Superior temporal gyrus (tissue), 1 donor: ENCODE data around the gene TGFBR3.

Experiments
- DNase-seq: peaks from one replicate; pipeline ENCODE4 v3.0.0-alpha.2; 2016; ENCODE audit errors: extremely low spot score

Gene TGFBR3

DNA sequence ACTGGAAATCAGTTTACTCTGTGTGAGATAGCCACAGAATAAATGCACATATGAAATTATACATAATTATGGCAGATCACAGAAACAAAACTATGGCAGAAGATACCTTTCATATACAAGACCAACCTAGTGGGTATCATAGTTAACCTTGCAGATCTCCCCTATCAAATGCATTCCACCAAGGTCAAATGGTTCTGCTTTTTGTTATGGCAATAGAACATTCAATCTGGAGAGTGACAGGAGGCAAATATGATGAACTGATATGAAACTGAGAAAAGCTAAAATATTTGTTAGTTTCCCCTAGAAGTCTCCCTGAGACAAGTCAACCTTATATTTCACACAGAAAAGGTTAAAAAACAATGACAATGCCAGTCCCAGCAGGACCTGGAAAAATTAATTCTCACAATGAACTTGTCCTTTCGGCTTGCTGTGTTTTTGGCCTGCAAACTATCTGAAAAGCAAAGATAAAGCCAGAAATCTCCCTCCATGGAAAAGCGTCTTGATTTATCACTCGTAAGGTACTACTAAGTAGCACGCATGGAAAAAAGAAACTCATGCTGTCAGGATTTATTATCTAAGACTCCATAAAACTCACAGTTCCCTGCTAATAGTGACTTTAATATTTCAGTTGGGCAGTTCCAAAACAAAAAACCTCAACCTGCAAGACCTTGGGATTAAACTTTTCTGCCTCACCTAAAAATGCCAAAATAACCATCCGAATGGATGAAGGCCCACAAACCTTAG is 174.3 kb downstream of the TGFBR3 start:
- no peak for DNase-seq

DNA sequence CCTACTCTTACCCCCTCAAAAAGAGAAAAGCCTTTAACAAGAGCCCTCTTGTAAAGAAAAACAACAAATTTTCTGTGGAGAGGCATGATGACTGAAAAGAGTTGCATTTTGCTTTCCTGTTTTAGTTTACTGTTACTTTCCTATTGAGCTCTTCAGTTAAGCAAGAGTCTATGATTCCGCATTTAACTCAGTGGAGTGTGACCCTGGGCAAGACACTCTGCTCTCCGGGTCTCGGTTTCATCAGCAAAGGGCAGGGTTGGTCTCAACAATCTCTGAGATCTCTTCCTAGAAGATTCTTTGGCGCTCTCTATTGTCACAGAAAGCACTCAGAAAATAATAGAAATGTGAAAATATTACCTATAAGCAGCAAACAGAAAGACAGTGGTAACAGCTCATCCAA is 175.7 kb downstream of the TGFBR3 start:
- no peak for DNase-seq

DNA sequence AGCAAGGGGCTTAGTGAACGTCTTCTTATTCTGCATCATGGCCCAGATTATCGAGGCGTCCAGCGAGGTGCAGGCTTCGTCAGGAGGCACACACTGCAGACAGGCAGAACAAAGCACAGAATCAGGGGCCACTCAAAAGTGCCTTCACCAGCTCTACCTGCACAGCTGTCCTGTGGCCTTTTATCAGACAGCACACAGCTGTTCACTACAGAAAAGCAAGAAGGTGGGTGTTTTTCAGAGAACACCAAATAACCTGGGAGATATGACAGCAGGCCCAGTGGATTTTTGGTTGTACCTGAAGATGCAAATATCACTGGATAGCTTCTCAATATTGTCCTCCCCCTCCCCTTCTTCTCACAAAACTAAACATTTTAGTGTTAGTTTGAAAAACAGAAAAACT is 177.3 kb downstream of the TGFBR3 start:
- DNase-seq, result no peak

DNA sequence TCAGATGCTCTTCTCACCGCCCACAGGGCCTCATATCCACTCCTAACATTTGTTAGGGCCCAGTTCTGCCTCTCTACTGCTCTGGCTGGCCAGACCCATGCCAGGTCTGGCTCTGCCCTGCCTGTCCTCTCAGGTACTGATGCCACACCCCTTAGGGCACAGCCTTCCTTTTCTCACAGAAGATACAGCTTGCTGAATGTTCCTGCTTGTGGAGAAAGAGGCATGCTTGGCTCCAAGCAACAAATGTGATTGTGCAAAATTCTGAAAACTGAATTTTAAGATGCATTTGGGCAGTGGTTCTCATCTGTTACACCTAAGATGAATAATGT is 178.1 kb downstream of the TGFBR3 start:
- DNase-seq, result no peak

DNA sequence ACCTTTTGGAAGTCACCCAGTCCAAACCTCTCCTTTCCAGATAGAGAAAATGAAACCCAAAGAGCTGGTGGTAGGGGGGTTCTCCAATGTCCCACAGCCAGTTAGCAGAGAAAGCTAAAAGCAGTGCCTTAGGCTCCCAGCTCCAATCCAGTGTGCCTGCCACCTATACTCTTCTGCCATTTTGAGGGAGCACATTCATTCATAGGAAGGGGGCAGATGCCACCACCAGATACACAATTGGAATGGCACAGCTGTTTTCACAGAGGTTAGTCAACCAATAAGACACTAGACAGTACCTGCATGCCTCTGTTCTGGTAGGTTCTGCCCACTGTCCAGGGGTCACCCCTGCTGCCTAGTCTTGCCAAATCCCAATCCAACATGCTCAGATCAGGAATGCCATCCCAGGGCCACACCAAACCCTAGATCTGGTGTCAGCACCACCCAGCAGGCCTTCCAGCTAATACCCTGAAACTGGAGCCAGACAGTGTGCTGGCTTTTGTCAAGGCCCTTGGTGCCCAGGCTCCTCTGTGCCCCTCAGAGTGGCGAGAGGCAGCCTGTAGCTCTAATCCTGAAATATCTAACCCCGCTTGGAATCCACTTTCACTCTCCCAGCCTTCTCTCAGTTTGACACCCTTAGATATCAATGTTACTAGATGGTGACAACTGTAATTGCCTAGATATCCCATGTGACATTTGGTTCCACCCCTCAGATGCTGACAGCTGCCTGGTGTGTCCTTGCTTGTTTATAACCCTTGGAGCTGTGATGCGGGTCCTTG is 178.6 kb downstream of the TGFBR3 start:
- no peak for DNase-seq

DNA sequence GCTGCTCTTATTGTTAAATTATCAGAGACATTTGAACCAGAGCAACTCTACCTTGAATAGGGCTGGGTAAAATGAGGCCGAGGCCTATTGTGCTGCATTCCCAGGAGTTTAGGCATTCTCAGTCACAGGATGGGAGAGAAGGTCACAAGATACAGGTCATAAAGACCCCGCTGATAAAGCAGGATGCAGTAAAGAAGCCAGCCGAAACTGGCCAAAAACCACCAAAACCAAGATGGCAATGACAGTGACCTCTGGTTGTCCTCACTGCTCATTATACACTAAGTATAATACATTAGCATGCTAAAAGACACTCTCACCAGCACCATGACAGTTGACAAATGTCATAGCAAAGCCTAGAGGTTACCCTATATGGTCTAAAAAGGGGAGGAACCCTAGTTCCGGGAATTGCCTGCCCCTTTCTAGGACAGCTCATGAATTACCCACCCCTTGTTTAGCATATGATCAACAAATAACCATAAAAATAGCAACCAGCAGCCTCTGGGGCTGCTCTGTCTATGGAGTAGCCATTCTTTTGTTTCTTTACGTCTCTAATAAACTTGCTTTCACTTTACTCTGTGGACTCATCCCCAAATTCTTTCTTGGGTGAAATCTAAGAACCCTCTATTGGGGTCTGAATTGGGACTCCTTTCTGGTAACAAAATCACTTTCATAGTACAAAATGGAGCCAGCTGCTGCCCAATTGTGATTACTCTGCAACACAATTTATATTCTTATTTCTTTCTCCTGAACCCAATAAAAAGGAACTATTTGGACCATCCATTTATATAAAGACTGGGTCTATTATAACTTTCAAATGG is 179.6 kb downstream of the TGFBR3 start:
- DNase-seq, result no peak

DNA sequence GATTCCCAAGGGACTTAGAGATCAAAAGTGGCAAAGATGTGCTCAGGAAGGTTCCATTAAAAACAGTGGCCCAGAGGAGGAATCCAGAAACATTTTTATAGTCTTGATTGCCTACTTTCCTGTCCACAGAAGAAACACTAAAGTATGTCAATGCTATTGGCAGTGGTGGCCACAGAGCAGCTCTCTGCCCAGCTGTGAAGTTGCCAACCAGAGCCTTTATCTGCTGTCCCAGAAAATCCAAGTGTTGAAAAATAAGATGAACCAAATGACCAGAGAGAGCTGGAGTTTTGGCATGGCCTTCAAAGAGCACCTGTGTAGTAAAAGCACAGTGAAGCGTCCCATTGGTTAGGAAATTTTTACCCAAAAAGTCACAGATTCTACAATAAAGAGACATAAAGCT is 181.2 kb downstream of the TGFBR3 start:
- no peak for DNase-seq

DNA sequence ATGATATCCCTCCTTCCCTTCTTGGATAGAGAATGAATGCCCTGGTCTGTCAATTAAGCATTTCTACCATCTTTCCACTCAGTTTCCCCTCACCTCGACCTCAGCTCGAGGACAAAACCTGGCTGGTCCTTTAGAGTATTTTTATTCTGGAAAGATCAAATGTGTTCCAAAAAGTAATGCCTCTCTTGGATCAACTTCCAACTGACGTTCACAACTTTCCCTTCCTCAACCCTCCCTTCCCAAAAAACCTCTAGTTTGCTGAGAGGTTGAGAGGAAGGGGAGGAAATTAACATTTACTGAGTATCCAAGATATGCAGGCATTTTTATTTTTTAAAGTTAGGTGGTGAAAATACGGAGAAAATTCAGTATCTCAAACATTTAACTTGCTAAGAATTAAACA is 182.9 kb downstream of the TGFBR3 start:
- no peak for DNase-seq

DNA sequence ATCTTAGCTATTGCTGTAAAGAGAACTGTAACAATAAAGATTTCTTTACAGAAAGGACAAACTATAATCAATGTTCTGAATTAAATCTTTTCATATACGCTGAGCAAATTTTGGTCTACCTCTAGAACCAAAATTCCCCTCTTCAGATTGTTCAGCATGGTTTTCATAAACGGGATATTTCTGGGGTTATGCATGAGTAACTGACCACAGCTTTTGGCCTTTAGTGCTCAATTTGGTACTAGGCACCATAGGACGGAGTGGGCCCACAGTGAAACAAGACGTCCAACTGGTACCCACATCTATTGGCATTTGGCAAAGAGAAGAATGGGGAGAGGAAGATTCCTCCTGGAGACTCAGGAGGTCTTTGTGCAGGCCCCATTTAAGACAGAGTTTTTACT is 184.5 kb downstream of the TGFBR3 start:
- DNase-seq, result no peak

DNA sequence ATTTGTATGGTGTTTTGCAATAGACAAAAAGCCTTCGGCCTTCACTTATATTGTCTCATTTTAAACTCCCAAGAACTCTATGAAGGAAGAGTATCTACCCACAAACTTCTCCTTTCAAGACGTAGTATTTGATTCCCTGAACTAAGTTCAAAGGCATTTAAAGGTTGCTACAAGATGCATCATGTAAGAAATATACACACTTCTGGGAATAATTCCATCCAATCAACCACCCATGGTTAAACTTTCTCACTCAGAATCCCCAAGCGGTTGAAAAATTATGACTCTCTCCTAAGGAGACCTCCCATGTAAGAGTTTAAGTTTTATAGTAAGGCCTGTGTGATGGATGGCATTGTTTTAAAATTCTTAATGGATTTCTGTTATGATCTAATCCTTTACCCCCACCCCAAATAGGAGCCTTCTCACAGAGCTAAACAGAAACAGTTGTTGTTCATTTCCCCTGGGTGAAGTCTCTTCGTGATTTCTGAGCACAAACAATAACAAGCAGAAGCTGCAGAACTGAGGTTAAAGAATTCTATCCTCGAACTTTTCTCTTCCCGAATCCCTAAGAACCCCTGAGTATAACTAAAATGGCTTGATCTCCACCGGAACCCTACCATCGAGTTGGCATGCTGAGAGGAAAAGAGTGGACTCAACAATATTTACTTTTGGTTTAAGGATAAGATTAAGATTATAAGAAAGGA is 185.0 kb downstream of the TGFBR3 start:
- no peak for DNase-seq

DNA sequence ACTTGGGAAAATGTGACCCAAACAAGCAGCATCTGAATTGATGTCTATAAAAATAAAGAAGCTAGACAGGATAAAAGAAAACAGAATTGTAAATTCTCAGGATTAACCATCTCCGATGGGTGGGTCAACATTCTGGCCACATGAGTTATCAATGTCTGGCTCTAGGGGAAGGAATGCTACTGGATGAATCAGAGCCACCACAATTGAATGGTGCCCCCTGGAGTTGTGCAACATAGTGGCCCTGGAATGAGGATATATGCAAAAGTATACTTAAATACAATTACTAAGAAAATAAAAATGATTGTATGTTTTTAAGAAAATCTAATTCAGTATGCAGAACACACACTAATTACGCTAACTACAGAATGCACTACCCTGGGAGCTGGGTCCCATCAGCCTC is 185.6 kb downstream of the TGFBR3 start:
- no peak for DNase-seq

DNA sequence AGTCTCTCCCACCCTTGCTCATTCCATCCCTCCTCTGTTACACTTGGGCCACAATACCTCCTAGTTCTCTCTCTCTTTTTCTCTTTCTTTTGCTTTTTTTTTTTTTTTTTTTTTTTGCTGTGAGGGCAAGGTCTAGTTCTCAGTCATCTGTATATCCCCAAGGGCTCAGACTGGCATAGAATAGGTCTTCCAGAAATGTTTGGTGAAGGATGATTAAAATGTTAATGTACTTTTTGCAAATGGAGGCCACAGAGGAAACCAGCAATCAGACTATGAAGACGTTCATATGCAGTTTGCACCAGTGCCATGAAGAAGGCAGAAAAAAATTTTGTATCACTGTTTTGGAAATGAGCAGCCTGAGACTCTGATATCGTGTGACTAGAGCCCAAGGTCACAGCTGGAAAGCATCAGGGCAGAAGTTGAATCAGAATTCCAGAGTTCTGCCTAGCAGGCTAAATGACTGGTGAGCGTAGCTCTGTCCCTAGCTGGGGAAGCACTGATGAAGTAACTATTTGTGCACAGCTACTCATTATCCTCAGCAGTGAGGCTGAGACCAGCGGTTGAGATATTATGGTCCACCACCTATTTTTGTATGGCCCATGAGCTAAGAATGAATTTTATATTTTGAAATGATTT is 186.5 kb downstream of the TGFBR3 start:
- no peak for DNase-seq

DNA sequence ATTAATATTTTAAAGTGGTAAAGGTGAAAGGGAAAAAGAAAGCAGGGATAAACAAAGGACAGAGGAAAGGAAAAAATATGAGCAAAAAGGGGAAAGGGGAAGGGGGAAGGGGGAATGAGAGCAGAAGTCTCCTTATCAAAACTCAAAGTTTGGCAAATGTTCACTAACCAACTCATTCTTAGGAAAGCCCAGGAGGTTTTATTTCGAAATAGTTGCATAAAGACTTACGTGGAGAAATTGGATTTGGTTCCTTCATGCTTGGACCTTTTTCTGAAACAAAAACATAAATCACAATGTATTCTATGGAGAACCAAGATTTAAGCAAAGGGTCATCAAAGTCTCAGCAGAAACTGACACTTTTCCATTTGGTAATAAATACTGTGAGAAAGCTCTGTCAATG is 188.1 kb downstream of the TGFBR3 start:
- no peak for DNase-seq

DNA sequence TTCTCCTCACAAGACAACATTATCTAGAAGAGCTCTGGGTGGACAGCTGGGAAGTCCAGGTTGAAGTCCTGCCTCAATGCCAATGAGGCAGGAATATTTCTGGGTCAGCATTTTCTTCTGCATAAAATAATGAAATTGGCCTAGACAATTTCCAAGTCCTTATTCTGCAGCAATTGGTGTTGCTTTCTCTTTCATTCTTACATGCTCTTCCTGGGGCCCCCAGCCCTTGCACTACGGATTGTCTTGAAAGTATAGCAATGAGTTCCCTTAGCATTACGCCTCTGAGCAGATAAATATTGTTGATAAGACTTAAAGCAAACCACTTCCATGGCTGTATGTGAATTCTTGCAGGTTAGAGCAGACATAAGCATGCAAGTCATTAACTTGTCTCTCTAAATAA is 188.5 kb downstream of the TGFBR3 start:
- DNase-seq, result no peak

DNA sequence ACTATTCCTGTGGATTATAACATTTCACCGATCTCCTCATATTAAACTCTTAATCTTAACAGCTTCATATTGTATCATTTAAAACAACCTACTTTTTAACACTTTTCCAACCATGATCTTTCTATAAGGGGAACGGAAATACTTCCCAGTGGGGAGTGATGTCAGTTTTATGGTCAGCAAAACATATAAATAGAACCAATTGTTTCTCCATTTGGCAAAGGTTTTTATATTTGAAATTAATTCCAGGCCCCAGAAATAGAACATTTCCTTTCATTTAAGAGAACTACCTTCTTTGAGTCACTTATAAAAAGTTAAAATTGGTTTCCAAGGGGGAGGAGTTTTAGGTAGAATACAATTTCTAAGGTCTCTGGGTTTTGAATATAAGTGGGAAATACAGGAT is 189.6 kb downstream of the TGFBR3 start:
- no peak for DNase-seq

DNA sequence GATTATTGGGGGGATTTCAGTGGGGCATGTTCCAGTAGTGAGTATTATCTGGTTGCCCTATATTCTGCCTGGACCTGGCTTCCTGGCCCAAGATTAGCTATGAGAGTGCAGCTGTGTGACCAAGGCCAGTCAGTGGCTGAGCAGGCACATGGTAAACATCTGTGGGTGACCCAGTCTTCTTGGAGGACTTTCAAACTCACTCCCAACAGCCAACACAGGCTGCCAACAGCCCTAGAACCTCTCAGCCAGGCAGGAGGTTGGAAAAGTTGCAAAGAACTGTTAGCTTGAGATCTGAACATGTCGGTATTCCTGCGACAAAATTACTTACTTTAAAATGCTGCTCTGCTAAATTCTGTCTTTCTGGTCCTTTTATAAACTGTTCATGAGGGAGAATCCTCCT is 192.4 kb downstream of the TGFBR3 start:
- peak; percentile 27 for DNase-seq

DNA sequence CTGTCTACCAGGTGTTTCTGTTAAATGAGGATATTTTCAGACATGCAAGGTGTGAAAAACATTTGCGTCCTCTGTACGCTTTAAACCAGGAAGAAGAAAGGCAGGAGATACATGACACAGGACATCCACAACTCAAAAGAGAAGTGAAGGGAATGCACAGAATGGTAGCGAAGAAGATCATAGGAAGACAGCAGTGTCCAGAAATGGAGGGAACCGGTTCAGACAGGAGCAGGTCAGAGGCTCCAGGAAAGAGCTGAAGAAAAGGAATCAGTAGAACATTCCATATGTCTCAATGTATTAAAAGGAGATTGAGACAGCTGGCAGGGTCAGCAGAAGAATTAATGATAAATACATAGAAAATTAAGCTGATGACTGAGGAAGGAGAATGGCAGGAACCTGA is 194.4 kb downstream of the TGFBR3 start:
- no peak for DNase-seq

DNA sequence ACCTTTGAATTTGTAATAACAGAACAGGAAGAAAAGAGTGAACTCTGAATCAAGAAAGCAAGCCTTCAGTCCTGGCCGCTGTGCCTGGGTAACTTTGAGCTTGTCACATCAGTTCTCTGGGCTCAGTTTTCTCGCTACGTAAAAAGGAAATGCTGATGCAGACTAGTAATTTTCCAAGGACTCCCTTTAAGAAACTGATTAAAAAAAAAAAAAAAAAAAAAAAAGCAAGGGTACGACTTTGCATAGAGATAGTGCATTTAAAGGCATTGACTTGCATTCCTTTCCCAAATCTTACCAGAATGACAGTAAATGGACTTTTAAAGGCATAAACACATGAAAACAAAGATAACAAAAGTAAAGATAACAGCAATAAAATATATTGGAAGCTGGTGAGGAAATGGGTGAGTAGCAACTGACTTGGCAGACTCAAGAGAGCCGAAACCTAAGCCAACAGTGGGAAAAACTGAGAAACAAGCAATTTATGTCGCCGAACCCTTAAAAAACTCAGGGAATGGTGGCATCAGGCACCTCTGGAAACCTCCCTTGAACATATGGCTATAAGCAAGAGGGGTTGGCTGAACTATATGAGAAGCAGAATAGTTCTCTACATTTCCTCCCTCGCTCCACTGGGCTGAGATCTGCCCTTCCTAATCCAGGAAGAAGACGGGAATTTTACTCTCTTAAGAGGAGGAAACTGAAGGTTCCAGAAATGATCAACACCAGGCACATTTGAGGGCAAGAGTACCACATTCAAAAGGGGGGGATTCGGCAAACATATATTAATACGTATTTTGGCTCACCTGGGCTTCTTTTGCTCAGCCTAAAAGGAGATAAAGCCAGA is 196.1 kb downstream of the TGFBR3 start:
- no peak for DNase-seq

DNA sequence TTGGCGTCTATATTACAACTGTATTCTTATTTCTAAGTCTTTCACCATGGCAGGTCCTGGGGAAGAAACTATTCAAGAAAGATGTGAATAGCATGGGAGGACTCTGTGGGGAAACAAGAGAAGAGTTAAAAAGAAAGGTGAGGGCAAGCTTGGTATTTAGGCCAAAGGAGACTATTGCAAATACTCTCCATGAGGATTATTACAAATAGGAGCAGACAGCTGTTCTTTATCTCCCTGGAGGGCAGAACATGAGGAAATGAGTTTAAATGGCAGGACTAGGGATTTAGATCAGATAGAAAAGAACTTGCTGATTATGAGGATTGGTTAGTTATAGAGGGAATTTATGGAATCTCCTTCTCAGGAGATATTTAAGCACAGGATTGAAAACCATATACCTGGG is 198.5 kb downstream of the TGFBR3 start:
- DNase-seq, result no peak

DNA sequence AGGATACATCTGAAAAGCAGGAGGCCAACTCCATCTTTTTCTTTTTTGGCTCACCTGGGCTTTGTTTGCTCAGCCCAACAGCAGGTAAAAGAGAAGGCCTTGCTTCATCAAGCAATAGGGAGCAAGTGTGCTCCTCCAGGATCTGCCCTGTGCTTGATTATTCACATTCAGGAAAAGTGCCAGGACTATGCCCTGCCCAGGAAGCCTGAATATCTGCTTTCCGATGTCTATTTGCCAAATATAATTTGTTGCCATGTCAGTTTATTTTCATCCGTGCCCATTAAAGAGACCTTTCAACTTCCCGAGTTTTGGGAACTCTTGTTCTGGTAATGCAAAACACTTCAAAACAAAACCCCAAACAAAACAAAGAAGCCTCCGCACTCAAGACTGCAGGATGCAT is 200.0 kb downstream of the TGFBR3 start:
- no peak for DNase-seq
